Measurements from ENCODE around the gene EZR. TPM values are rescaled to one million over a fixed set of nuclear protein-coding genes. Genes with fewer than 3 reads are reported as not detected.

Gene EZR
- total RNA-seq, 2 donors from 2014 or later: 26.8 to 55.2 TPM

- DNase-seq (ENCODE audit: low spot score) (no peak), ATAC-seq (ENCODE audit: insufficient number of reproducible peaks, low FRiP score, low read depth) (no peak)
- TF ChIP-seq, protein P1, sequence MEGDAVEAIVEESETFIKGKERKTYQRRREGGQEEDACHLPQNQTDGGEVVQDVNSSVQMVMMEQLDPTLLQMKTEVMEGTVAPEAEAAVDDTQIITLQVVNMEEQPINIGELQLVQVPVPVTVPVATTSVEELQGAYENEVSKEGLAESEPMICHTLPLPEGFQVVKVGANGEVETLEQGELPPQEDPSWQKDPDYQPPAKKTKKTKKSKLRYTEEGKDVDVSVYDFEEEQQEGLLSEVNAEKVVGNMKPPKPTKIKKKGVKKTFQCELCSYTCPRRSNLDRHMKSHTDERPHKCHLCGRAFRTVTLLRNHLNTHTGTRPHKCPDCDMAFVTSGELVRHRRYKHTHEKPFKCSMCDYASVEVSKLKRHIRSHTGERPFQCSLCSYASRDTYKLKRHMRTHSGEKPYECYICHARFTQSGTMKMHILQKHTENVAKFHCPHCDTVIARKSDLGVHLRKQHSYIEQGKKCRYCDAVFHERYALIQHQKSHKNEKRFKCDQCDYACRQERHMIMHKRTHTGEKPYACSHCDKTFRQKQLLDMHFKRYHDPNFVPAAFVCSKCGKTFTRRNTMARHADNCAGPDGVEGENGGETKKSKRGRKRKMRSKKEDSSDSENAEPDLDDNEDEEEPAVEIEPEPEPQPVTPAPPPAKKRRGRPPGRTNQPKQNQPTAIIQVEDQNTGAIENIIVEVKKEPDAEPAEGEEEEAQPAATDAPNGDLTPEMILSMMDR (IDR thresholded peaks at IDR 0.05): no peak
- H3K27ac ChIP-seq: no peak overlapping the region
- peaks cover 44% of the 10 kb centered on the region for H3K36me3 ChIP-seq
- no peak overlapping the region for H3K4me3 ChIP-seq
- no peaks in the 10 kb centered on the region for H3K4me1 ChIP-seq (ENCODE audit: control insufficient read depth in 1 of 2, low read depth in 2 of 2)
- H3K9me3 ChIP-seq: no peaks in the 10 kb centered on the region
- no peaks in the 10 kb centered on the region for H3K27me3 ChIP-seq (replicated peaks; ENCODE audit: insufficient read depth)
Observed at GRCh38 chr6:158776737-158777136, 42.4 kb downstream of the EZR start.

DNA sequence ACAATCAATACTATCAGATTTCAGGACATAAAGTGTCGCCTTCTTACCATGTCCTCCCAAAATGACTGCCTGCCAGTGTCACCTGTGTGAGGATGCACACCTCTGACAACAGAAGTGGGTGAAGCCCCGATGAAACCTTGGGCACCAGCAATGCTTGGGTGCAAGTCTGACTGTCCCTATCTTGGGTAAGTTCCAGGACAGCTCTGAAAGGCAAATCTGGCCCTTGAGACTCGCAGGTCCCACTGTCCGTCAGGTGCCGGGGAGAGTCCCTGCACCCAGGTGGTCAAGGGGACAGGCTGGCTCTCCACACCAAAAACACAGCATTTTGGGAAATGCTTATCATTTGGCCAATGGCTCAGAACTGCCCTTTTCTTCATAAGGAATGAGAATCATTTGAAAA is 43.3 kb downstream of the EZR start:
- Histone ChIP-seq H3K4me1 (ENCODE audit: control insufficient read depth in 1 of 2, low read depth in 2 of 2) (no peaks in the 10 kb centered on the region), H3K27me3 (replicated peaks; ENCODE audit: insufficient read depth) (no peaks in the 10 kb centered on the region), H3K9me3 (no peaks in the 10 kb centered on the region), H3K36me3 (peaks cover 45% of the 10 kb centered on the region), H3K27ac (no peak overlapping the region), H3K4me3 (no peak overlapping the region)
- ATAC-seq (ENCODE audit: insufficient number of reproducible peaks, low FRiP score, low read depth): no peak
- DNase-seq (ENCODE audit: low spot score): no peak
- TF ChIP-seq, protein P1 (IDR thresholded peaks at IDR 0.05): no peak

GRCh38 chr6:158774717-158775449 is 44.3 kb downstream of the EZR start:
- peaks cover 45% of the 10 kb centered on the region for H3K36me3 ChIP-seq
- no peaks in the 10 kb centered on the region for H3K27me3 ChIP-seq (replicated peaks; ENCODE audit: insufficient read depth)
- H3K4me3 ChIP-seq: no peak overlapping the region
- ATAC-seq (ENCODE audit: insufficient number of reproducible peaks, low FRiP score, low read depth) (no peak), DNase-seq (ENCODE audit: low spot score) (no peak)
- H3K4me1 ChIP-seq (ENCODE audit: control insufficient read depth in 1 of 2, low read depth in 2 of 2): no peaks in the 10 kb centered on the region
- H3K9me3 ChIP-seq: no peaks in the 10 kb centered on the region
- TF ChIP-seq, protein P1 (IDR thresholded peaks at IDR 0.05): no peak
- no peak overlapping the region for H3K27ac ChIP-seq

GRCh38 chr6:158773581-158774449 is 45.4 kb downstream of the EZR start:
- DNase-seq (ENCODE audit: low spot score) (no peak), ATAC-seq (ENCODE audit: insufficient number of reproducible peaks, low FRiP score, low read depth) (no peak)
- Histone ChIP-seq H3K27me3 (replicated peaks; ENCODE audit: insufficient read depth) (no peaks in the 10 kb centered on the region), H3K36me3 (peaks cover 55% of the 10 kb centered on the region), H3K27ac (no peak overlapping the region), H3K4me1 (ENCODE audit: control insufficient read depth in 1 of 2, low read depth in 2 of 2) (no peaks in the 10 kb centered on the region), H3K9me3 (no peaks in the 10 kb centered on the region), H3K4me3 (no peak overlapping the region)
- TF ChIP-seq, protein P1 (IDR thresholded peaks at IDR 0.05): no peak

- DNase-seq (ENCODE audit: low spot score) (no peak), ATAC-seq (ENCODE audit: insufficient number of reproducible peaks, low FRiP score, low read depth) (no peak)
- H3K27ac ChIP-seq: no peak overlapping the region
- no peaks in the 10 kb centered on the region for H3K4me1 ChIP-seq (ENCODE audit: control insufficient read depth in 1 of 2, low read depth in 2 of 2)
- H3K27me3 ChIP-seq (replicated peaks; ENCODE audit: insufficient read depth): no peaks in the 10 kb centered on the region
- no peaks in the 10 kb centered on the region for H3K9me3 ChIP-seq
- H3K4me3 ChIP-seq: no peak overlapping the region
- H3K36me3 ChIP-seq: peaks cover 64% of the 10 kb centered on the region
- TF ChIP-seq, protein P1 (IDR thresholded peaks at IDR 0.05): no peak
Observed at GRCh38 chr6:158772851-158773371, 46.3 kb downstream of the EZR start.
